Measurements from ENCODE around the gene XRCC3. TPM values are rescaled to one million over a fixed set of nuclear protein-coding genes. Genes with fewer than 3 reads are reported as not detected.

Gene XRCC3
- total and polyA plus RNA-seq, 10 of the 15 experiments (the other 5 are each of a cell fraction or from before 2014, with no cell fraction given) = 0.37 to 52.0 (median 26.8) TPM

DNA sequence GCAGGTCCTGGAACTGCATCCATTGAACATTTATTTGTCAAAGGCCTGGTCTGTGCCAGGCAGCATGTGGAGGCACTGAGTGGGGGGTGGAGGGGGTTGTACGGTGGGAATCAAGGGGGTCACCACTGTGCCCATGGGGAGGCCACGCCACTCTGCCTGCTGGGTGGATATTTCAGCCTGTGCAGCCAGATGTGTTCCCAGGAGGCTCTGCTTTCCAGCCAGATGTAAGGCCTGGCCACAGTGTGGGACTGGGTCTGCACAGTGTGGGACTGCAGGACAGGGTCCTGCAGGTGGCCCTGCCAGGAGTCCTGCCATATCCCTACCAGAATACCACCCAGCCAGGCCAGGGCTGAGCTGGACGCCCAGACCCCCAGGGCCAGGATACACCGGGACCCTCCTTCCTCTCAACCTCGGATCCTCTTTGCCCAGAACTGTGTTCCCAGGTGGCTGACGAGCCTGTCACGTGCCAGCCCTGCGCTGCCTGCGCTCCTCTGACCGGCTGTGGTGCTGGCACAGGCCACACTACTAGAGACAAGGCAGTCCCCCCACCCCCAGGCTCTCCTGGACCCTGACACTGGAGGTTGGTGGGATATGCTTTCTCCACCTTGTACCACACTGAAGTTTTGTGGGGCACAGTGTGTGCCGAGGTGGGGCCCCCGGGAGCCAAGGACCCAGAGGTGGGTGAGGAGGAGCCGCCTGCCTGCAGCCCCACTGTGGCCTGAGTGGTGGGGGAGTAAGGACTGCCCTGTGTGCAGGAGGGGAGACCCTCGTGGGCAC, 17.5 kb downstream of the XRCC3 start:
- RAD21 ChIA-PET (ENCODE audit: unreplicated experiment) = no interaction called here
- peaks cover 8 to 34% of the 10 kb centered on the region in 2 experiments; a peak in 3 of 4 replicates for H3K36me3 ChIP-seq (ENCODE audit: control insufficient read depth in 2 of 2, insufficient read depth in 2 of 2, low read length in 1 of 2)
- 91% methylated on average over 14 of the region's 14 CpGs for WGBS (ENCODE audit: insufficient coverage, insufficient replicate concordance, low lambda C conversion rate, missing lambda C conversion rate)
- no peak for ATAC-seq
- in situ Hi-C loops (cut with MboI) (no loop called here), intact Hi-C loops (cut with micrococcal nuclease; ENCODE audit: unreplicated experiment) (no loop called here)
- H3K4me1 ChIP-seq (ENCODE audit: control insufficient read depth, insufficient read depth, low read length) = no peaks in the 10 kb centered on the region; the same call in 1 of the 2 replicates
- no peaks in the 10 kb centered on the region for H3K27me3 ChIP-seq (replicated peaks in 1 of 2; ENCODE audit: control insufficient read depth in 2 of 2, insufficient read depth in 2 of 2, low read length in 1 of 2)
- FAIRE-seq = no peak
- no peak for DNase-seq (ENCODE audit: low read depth, low spot score)
- no peak overlapping the region for H3K4me2 ChIP-seq (ENCODE audit: control insufficient read depth, insufficient read depth)
- CTCF ChIA-PET = no interaction called here
- SMC1A ChIA-PET (ENCODE audit: uncharacterized antibody, unreplicated experiment) = no interaction called here
- H3K79me2 ChIP-seq (ENCODE audit: control insufficient read depth, insufficient read depth, low read length) = no peaks in the 10 kb centered on the region
- BruUV-seq (replicated peaks) = no TSS peak
- no peaks in the 10 kb centered on the region for H3K9me3 ChIP-seq (replicated peaks; ENCODE audit: control insufficient read depth, insufficient read depth, low read length)
- POLR2A ChIA-PET = no interaction called here
- H3K4me3 ChIP-seq = no peak overlapping the region
- no peak for TF ChIP-seq ZNF622 (IDR thresholded peaks at IDR 0.05)
- TF ChIP-seq POLR2A (IDR thresholded peaks at IDR 0.05; ENCODE audit: low read depth, low read length) = 0 out of 2 replicates have a peak, but pooled peaks have one; percentile 28
- TF ChIP-seq, protein P1, sequence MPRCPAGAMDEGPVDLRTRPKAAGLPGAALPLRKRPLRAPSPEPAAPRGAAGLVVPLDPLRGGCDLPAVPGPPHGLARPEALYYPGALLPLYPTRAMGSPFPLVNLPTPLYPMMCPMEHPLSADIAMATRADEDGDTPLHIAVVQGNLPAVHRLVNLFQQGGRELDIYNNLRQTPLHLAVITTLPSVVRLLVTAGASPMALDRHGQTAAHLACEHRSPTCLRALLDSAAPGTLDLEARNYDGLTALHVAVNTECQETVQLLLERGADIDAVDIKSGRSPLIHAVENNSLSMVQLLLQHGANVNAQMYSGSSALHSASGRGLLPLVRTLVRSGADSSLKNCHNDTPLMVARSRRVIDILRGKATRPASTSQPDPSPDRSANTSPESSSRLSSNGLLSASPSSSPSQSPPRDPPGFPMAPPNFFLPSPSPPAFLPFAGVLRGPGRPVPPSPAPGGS (IDR thresholded peaks at IDR 0.05; ENCODE audit: borderline replicate concordance, insufficient read depth, low read depth, low read length, poor library complexity, severe bottlenecking) = peak; percentile 10
- no peak for TF ChIP-seq MEF2A (IDR thresholded peaks at IDR 0.05; ENCODE audit: insufficient read depth, low read depth, low read length)
- no peaks in the 10 kb centered on the region for H4K20me1 ChIP-seq (ENCODE audit: control insufficient read depth, insufficient read depth)
- no peak overlapping the region for H2AFZ ChIP-seq (ENCODE audit: control insufficient read depth, low read depth, low read length)
- H3K9ac ChIP-seq (ENCODE audit: control insufficient read depth, insufficient read depth, low read length) = no peak overlapping the region
- no peak overlapping the region for H3K27ac ChIP-seq (ENCODE audit: control insufficient read depth, insufficient read depth)

DNA sequence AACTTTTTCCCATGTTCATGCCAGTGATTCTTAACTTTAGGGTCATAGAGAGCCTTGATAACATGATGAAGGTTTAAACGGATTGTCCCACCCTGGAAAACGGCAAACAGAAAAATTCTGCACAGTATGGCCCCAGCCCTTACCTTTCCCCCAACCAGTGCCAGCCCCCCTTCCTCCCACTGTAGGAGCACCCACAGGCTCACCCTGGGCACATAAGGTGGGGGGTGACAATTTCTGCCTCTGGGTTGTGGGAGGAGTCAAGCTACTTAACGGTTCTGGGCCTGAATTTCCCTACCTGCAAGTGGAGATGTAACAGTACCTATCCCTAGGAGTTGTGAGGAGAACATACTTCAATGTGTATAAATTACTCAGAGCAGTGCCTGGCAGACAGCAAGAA, 18.0 kb downstream of the XRCC3 start:
- ATAC-seq (no peak), FAIRE-seq (no peak), DNase-seq (ENCODE audit: low read depth, low spot score) (no peak)
- in situ Hi-C loops (cut with MboI) = no loop called here
- H2AFZ ChIP-seq (ENCODE audit: control insufficient read depth, low read depth, low read length) = no peak overlapping the region
- POLR2A ChIA-PET = no interaction called here
- no peaks in the 10 kb centered on the region for H3K27me3 ChIP-seq (replicated peaks in 1 of 2; ENCODE audit: control insufficient read depth in 2 of 2, insufficient read depth in 2 of 2, low read length in 1 of 2)
- no peak overlapping the region for H3K27ac ChIP-seq (ENCODE audit: control insufficient read depth, insufficient read depth)
- no peak overlapping the region for H3K4me3 ChIP-seq
- H3K36me3 ChIP-seq (ENCODE audit: control insufficient read depth in 2 of 2, insufficient read depth in 2 of 2, low read length in 1 of 2) = peaks cover 10 to 32% of the 10 kb centered on the region in 2 experiments; a peak in 3 of 4 replicates
- intact Hi-C loops (cut with micrococcal nuclease; ENCODE audit: unreplicated experiment) = no loop called here
- peaks cover 2% of the 10 kb centered on the region for H3K4me1 ChIP-seq (ENCODE audit: control insufficient read depth, insufficient read depth, low read length)
- no TSS peak for BruUV-seq (replicated peaks)
- RAD21 ChIA-PET (ENCODE audit: unreplicated experiment) = no interaction called here
- WGBS (ENCODE audit: insufficient coverage, insufficient replicate concordance, low lambda C conversion rate, missing lambda C conversion rate) = 44% methylated on average over 3 of the region's 3 CpGs
- SMC1A ChIA-PET (ENCODE audit: uncharacterized antibody, unreplicated experiment) = no interaction called here
- no peak overlapping the region for H3K4me2 ChIP-seq (ENCODE audit: control insufficient read depth, insufficient read depth)
- no peaks in the 10 kb centered on the region for H4K20me1 ChIP-seq (ENCODE audit: control insufficient read depth, insufficient read depth)
- TF ChIP-seq SMARCA5 (IDR thresholded peaks at IDR 0.05) = no peak
- no peaks in the 10 kb centered on the region for H3K9me3 ChIP-seq (replicated peaks; ENCODE audit: control insufficient read depth, insufficient read depth, low read length)
- H3K9ac ChIP-seq (ENCODE audit: control insufficient read depth, insufficient read depth, low read length) = no peak overlapping the region
- CTCF ChIA-PET = no interaction called here
- no peaks in the 10 kb centered on the region for H3K79me2 ChIP-seq (ENCODE audit: control insufficient read depth, insufficient read depth, low read length)
